Measurements from ENCODE around the gene UIMC1. TPM values are rescaled to one million over a fixed set of nuclear protein-coding genes. Genes with fewer than 3 reads are reported as not detected.
A peak's percentile ranks its signal among the peaks of the same experiment; 100 is the strongest.

The UIMC1 gene
- total and polyA plus RNA-seq, 2 of the 4 experiments (the other 2 are of a cell fraction) = 19.5 to 27.6 TPM

- H2AK9ac ChIP-seq (replicated peaks; ENCODE audit: low read depth, low read length, poor library complexity) = no peak overlapping the region
- TF ChIP-seq USF2 (IDR thresholded peaks at IDR 0.05; ENCODE audit: low read depth, low read length) = no peak
- no peak for TF ChIP-seq SMC3 (IDR thresholded peaks at IDR 0.05; ENCODE audit: low read depth, low read length)
- TF ChIP-seq BHLHE40 (IDR thresholded peaks at IDR 0.05; ENCODE audit: low read depth, low read length) = no peak
- no peak for TF ChIP-seq FOS (IDR thresholded peaks at IDR 0.05; ENCODE audit: low read depth, low read length)
- no peak for TF ChIP-seq POLR2A (IDR thresholded peaks at IDR 0.05; ENCODE audit: low read depth, low read length)
- no peak for TF ChIP-seq ELK1 (IDR thresholded peaks at IDR 0.05; ENCODE audit: borderline replicate concordance, low read depth, low read length)
- TF ChIP-seq CHD1 (IDR thresholded peaks at IDR 0.05; ENCODE audit: low read depth, low read length) = no peak
- TF ChIP-seq RCOR1 (IDR thresholded peaks at IDR 0.05; ENCODE audit: insufficient replicate concordance, low read length) = no peak
- no peak for TF ChIP-seq MAZ (IDR thresholded peaks at IDR 0.05; ENCODE audit: borderline replicate concordance, low read depth, low read length)
- TF ChIP-seq MXI1 (IDR thresholded peaks at IDR 0.05; ENCODE audit: borderline replicate concordance, low read depth, low read length) = no peak
- no peak for TF ChIP-seq NFE2L2 (IDR thresholded peaks at IDR 0.05; ENCODE audit: low read depth, low read length)
- no peak for TF ChIP-seq RFX5 (IDR thresholded peaks at IDR 0.05; ENCODE audit: low read depth, low read length)
- no peak overlapping the region for H3K4me3 ChIP-seq (ENCODE audit: insufficient read depth, low read depth, low read length)
- peak overlapping the region in 1 of 2 experiments; percentile 47; a peak in 1 of 4 replicates for H4K8ac ChIP-seq (ENCODE audit: low read depth in 2 of 2, low read length in 2 of 2)
- H4K20me1 ChIP-seq (ENCODE audit: insufficient read depth, low read length) = peaks cover 59% of the 10 kb centered on the region
- no peak overlapping the region for H3K4me2 ChIP-seq (ENCODE audit: low read depth, low read length)
- H3K36me3 ChIP-seq (ENCODE audit: control insufficient read depth, insufficient read depth, low read length) = no peaks in the 10 kb centered on the region
- no peak overlapping the region for H2BK20ac ChIP-seq (ENCODE audit: low read depth, low read length)
- no peak overlapping the region for H2AFZ ChIP-seq (replicated peaks; ENCODE audit: low read length, poor library complexity)
- H3K4ac ChIP-seq (ENCODE audit: low read depth, low read length) = peak overlapping the region; percentile 52; the same call in 1 of the 2 replicates
- no peak overlapping the region for H3K18ac ChIP-seq (ENCODE audit: low read depth, low read length)
- peaks cover 9% of the 10 kb centered on the region for H3K9me1 ChIP-seq (ENCODE audit: insufficient read depth, low read length)
- H3K23ac ChIP-seq (ENCODE audit: low read depth, low read length) = peak overlapping the region; percentile 75; the same call in 1 of the 2 replicates
- no TSS peak for BruUV-seq (replicated peaks)
- H2BK15ac ChIP-seq (ENCODE audit: low read depth, low read length) = no peak overlapping the region
- H3K9me3 ChIP-seq (ENCODE audit: control insufficient read depth, insufficient read depth, low read length) = no peaks in the 10 kb centered on the region
- H3K27ac ChIP-seq (ENCODE audit: insufficient read depth, low read length) = no peak overlapping the region
- peaks cover 5% of the 10 kb centered on the region; the same call in 1 of the 2 replicates for H3K4me1 ChIP-seq (ENCODE audit: control insufficient read depth, insufficient read depth, low read length)
- no peak overlapping the region for H2AK5ac ChIP-seq (ENCODE audit: low read depth, low read length)
- in situ Hi-C loops (cut with MboI; ENCODE audit: low sequenced_read_pairs) (no loop called here), dilution Hi-C loops (cut with HindIII; ENCODE audit: low sequenced_read_pairs, unreplicated experiment) (no loop called here), intact Hi-C loops (cut with micrococcal nuclease) (no loop called here)
- no peak overlapping the region; the same call in 1 of the 2 replicates for H4K5ac ChIP-seq (ENCODE audit: low read depth, low read length)
- no CpG with 5 or more reads among the region's 5 CpGs for WGBS, 2 experiments (ENCODE audit: extremely low coverage in 2 of 2, insufficient read length in 1 of 2)
- H3K9ac ChIP-seq (ENCODE audit: low read depth, low read length) = no peak overlapping the region
- no peak for DNase-seq
- CTCF ChIA-PET = interaction anchor here (0.7 to 0.9 kb wide), 2 partner anchors 9 to 343 kb away, joined by 3 to 4 read pairs; no protein-coding TSS in a partner anchor
- POLR2A ChIA-PET (ENCODE audit: unreplicated experiment) = no interaction called here
- peaks cover 0 to 57% of the 10 kb centered on the region in 2 experiments; a peak in 3 of 4 replicates for H3K79me1 ChIP-seq (ENCODE audit: low read depth in 1 of 2, low read length in 2 of 2)
- H3K27me3 ChIP-seq (ENCODE audit: control insufficient read depth, insufficient read depth, low read length) = no peaks in the 10 kb centered on the region
- 0 out of 2 replicates have a peak overlapping the region, but pooled peaks have one; percentile 37 for H3K14ac ChIP-seq (replicated peaks; ENCODE audit: low read depth, low read length)
- no peak overlapping the region for H3K56ac ChIP-seq (ENCODE audit: extremely low read depth, insufficient read depth, low read length)
- no peak overlapping the region for H2BK120ac ChIP-seq (ENCODE audit: low read depth, low read length)
- ATAC-seq (ENCODE audit: low read depth) = no peak
- H4K91ac ChIP-seq (ENCODE audit: insufficient read depth, low read depth, low read length) = no peak overlapping the region
- no peak overlapping the region for H2BK5ac ChIP-seq (ENCODE audit: low read depth, low read length, poor library complexity, severe bottlenecking)
Measured at GRCh38 chr5:177003649-177004048, 2.9 kb downstream of the UIMC1 start.

All from IMR-90 (cell line).